T-helper 2 cell treated with Interferon-gamma antibody and Interleukin-4, amounts not matched to agents 100 ng/mL and 5 ng/mL, for 36 hours (primary cell): ENCODE results near the gene ALX1. TPM values are rescaled to one million over a fixed set of nuclear protein-coding genes. Genes with fewer than 3 reads are reported as not detected.

Experiments used
- intact Hi-C: fragments of 100-400 bp; cut with micrococcal nuclease; formaldehyde crosslinking; loops from one replicate; pipeline ENCODE4 v1.15.1; 2023
- total RNA-seq: library from RNA; stranded (reverse); gene quantifications from 2 replicates; pipeline ENCODE4 v1.2.3, GENCODE V29; 2022

Gene ALX1
- total RNA-seq = not detected in 2 replicates

DNA sequence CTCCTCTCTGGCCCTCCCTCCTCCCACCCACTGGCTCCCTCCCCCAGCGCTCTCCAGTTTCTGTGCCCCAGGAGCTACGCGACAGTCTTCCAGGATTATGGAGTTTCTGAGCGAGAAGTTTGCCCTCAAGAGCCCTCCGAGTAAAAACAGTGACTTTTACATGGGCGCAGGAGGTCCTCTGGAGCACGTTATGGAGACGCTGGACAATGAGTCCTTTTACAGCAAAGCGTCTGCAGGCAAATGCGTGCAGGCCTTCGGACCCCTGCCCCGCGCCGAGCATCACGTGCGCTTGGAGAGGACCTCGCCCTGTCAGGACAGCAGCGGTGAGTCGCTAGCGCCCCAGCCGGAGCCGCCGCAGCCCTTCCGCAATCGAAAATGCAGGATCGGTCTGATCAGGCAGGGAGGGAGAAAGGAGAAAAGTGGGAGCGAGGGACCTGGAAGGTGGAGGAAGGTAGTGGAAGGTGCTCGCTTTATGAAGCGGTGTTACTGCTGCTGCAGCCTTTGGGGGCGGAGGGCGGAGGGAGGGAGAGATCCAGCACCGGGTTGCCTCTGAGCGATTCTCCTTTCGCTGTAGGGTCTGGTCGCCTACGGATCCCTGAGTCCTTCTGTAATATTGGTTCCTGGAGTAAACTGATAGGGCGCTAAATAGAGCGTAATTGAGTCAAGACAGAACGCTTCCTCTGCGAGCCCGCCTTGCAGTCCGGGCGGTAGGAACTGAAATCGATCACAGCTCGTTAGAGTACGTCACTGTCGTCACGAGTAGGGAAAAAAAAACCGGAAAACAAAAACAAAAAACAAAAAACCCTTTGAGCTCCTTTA is at the start of gene ALX1:
Gene ALX1 (plus strand): TSS at position 56 of the 819 bp plus-strand sequence. CDS start 42 bp downstream, at position 98.
- intact Hi-C loops = no loop called here

DNA sequence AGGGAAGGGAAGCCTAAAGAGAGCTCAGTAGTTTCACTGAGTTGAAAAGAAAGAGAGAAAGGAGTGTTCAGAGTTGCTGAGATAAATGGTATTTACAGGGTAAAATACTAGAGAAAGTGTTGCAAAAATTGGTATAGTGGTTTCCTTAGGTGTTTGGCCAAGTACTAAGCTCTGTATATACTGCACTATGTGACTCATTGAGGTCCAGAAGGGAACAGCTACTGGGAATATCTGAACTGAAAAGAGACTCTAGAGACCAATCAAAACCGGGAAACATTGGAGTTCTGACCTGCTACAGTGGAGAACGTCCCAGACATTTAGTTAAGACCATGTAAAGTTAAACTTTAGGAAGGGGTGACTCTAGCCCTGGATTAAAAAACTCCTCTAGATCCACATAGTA is 42.7 kb upstream of the ALX1 start:
- intact Hi-C loops = no loop called here

DNA sequence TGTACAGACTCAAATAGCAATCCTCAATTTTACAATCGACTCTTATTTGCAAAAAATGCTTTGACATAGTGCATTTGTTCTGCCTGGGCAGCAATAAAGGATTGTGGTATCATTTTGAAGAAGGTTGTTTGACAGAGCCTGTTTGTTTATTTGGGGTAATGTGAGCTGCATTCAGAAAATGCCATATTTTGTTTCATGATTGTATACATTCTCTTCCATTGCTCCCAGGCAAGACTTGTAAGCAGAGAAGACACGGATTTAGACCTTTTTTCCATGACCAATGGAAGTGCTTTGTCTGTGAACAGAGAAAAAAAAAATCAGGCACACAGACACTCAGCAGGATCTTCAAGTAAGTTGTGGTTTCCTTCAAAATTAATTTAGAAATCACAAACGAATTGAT is 35.5 kb upstream of the ALX1 start:
- intact Hi-C loops = no loop called here

DNA sequence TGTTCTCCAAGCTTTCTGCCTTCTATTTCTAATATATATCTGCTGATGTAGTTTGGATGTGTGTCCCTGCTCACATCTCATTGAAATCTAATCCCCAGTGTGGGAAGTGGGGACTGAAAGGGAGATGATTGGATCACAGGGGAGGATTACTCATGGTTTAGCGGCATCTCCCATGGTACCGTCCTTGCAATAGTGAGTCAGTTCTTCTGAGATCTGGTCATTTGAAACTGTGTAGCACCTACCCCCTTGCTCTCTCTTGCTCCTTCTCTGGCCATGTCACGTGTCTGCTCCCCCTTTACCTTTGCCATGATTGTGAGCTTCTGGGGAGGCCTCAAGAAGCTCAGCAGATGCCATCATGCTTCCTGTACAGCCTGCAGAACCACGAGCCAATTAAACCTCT is 26.2 kb upstream of the ALX1 start:
- intact Hi-C loops = no loop called here

DNA sequence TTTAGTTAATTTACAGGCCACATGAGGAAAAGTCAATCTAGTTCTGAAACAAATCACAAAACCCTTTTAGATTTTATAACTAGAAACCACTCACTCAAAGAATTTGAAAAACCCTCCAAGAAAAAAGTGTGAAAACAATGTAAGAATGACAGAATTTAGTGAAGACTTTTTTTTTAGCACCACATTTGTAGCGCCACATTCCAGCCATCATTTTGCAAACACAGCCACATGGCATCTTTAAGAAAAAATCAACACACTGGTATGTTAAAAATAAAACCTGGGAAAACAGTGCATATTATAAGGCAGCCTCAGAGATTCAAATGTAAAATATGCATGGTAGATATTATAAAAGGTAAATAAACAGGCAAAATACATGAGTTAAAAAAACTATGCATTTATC is 22.3 kb upstream of the ALX1 start:
- intact Hi-C loops = no loop called here

DNA sequence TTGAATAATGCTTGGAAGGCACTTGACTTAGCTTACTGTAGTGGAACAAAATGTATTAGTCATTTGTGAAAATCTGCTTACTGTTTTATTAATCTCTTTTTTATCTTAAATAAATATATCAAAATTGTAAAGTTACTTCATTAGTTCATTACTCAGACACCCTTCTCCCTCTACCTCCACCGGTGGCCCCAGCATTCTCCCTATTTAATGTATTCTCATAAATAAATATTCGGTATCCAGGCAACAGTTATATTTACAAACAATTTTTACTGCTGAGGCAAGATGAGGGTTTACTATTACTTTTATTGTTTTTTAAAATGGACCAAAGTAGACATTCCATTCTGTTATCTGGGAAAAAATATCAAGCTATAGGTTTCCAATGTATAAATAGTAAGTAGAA is 19.6 kb upstream of the ALX1 start:
- intact Hi-C loops = no loop called here

DNA sequence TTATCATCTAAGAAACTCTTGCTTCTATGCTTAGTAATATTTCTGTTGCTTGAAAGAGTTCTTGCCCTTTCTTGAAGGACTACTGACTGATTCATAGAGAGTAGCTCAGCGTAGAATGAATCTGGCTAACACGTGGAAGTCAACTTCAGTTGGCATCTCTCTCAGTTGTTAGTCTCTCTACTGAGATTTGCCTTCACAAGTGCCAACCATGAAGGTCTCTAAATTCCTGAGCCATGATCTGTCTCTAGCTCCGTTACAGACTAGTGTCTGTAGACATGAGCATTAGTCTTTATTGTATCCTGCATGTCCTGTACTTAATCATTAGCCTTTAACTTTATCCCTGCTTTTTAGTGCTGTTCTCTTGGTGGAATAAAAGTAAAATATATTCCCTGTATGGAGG is 19.1 kb upstream of the ALX1 start:
- intact Hi-C loops = no loop called here

DNA sequence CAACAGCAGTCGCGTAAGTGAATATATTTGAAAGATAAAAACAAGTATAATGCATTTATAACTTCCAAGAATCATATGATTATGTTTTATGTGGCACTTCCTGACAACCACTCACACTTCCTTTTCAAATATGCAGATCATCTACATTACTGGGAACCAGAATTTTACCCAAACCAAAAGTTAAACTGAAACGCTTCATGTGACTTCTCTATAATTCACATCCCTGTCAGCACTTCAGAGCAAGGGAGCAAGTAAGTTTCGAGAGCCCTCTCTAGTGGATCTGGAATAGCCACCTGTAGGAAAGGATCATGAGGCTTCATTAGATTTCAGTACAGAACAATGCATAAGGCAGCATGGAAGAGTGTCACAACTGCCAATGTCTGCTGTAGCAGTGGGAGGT is 13.7 kb upstream of the ALX1 start:
- intact Hi-C loops = no loop called here

DNA sequence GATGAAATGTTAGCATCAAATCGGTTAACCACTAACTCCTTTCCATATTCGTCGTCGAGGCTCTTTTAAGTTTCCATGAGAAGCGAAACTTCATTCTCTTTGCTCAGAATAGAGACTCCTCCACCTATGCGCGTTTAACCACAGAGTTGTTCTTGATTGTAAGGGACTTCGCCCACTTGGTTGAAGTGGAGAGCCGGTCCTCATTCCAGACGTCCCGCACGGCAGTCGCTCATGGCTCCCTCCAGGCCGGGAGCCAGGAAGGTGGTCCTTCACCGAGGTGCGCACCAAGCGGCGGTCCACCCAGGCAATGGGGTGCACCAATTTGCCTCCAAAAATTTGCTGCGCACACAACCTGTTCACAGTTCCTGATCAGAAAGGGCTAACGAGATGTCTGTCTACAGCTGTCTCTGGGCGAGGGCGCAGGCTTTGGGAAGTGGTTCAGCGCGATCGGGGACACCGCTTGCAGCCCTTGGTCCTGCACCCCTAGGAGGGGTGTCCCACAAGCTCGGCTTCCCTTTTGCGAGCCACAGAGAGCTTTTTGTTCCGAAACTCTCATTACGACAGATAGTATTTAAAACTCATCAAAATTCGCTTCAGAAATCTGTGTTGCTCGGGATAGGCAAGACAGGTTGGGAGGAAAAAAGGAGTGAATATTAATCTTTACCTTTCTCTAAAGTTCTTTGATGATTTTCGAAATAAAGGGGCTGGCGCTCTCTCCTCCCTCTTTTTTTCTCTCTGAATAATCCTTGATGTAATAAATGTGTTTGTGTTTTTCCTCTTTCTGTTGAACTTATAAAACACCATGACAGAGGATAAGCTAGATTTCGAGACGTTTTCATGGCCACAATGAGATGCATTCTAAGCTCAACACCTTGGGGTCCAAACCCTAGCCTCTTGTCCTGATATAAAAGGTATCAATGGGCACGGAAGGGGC is 6.4 kb upstream of the ALX1 start:
- intact Hi-C loops = loop anchor here (10.0 kb wide), 1 partner anchor 359 kb away; the partner anchor contains the start of gene SLC6A15

DNA sequence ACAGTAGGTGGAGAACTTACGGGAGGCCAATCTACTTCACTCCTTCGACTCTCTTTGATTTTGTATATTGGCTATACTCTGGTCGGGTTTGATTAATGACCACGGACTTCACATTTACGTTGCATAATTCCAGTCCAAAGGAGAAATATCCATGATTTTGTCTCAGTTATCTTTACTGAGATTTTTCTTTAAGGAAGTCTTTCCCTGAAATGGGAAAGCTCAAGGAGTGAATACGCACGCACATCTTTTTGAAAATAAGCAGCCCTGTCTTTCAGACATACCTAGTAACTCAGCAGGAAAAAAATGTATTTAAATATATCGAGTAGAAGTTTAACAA is 5.7 kb upstream of the ALX1 start:
- intact Hi-C loops = loop anchor here (10.0 kb wide), 1 partner anchor 359 kb away; the partner anchor contains the start of gene SLC6A15

DNA sequence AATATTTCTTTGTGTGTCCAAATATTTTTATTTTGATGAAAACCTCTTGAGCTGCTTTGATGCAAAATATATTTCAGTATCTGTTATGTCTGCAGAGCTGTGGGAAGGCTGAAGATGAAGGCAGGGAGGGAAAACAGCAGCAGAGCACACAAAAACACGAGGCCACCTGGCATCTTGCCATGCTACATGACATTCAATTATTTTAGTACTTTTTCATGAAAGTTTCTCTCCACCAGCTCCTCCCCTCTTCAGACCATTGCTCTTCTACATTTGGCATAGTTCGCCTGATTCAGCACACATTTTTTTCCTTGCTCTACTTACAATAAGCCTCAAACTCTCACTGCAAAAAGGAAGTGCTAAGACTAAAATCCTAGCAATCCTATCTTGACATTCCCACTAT is 4.6 kb upstream of the ALX1 start:
- intact Hi-C loops = loop anchor here (10.0 kb wide), 1 partner anchor 361 kb away; the partner anchor contains the start of gene SLC6A15

DNA sequence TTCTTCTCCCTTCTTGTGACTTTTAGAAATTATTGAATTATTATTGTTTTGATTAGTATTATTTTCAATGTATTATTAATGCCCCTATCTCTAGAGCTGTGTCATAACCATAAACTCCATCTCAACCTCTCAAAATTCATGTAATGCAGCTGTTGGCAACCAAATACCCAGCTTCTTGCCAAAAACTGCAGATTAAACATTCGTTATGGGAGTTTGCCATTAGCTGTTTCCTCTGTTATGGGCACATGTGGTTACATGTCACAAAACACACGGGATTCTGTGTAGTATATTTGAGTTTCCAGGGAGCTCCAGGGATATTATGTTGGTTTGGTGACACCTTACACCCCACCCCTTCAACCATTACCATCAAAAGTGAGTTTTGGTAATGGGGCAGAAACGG is 2.8 kb upstream of the ALX1 start:
- intact Hi-C loops = loop anchor here (10.0 kb wide), 1 partner anchor 362 kb away; the partner anchor contains the start of gene SLC6A15

DNA sequence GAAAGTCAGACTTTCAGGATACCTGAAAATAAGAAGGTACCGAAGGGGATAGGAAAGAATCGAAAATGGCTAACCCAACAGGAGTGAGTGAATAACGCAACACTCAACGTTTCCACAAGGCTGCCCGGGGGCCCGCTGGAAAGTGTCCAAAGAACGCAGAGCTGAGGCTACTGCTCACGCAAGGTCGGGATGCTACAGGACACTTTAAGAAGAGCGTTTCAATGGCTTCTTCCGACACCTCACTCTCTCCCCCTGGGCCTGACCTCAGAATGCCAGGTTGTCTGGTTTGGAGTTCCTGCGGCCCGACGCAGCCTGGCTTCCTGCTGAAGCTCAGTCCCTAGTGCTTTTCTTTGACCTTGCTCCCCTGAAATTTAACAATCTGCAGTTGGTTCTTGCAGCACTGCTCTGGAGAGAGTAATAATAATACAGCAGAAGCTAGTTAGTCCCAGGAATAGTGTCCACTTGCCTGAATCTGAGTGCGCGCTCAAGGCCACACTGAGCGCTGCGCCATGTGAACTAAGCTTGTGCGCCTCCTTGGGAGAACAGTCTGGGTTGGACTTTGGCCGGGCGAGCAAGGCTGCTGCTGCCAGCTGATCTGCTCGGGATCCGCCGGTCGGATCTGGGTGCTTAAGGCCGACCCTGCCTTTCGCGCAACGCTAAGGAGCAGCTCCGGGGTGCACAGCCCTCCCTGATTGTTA is 2.0 kb upstream of the ALX1 start:
- intact Hi-C loops = loop anchor here (10.0 kb wide), 1 partner anchor 363 kb away; the partner anchor contains the start of gene SLC6A15

DNA sequence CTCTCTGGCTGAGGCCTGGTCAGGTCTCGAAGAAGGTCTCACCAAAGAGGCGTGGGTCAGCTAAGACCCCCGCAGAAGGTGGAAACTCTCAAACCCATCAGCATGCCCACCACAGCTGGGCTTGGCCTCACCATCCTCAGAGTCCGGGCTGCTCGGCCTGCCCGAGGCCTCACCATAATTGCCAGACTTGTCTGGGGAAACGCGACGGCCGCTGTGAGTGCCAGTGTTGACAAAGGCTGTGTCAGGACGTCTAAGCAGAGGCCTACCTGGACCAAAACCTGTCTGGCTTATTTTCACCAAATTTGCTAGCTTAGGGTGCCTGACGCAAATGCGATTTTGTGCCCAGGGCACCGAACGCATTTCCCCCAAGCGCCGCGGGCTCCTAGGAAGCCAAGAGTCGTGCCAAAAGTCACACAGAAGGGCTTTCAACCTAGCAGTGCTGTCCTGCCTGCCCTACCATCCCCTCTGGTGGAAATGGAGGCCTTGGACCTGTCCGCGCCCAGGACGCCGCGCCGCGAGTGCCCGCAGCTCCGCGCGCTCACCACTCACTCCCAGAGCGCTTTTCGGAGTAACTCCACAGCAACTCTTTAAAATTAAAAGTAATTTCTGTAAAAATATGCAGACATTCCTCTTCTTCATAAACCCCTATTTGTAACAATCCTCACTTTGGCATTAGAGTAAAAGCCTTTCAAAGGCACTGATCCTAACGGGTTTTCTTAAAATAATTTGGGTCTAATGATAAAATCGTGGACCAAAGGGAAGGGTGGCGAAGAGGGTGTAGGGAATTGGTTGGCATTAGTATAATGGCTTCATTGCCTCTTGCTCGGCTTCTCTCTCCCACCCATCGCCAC is 1.2 kb upstream of the ALX1 start:
- intact Hi-C loops = loop anchor here (10.0 kb wide), 1 partner anchor 364 kb away; the partner anchor contains the start of gene SLC6A15

DNA sequence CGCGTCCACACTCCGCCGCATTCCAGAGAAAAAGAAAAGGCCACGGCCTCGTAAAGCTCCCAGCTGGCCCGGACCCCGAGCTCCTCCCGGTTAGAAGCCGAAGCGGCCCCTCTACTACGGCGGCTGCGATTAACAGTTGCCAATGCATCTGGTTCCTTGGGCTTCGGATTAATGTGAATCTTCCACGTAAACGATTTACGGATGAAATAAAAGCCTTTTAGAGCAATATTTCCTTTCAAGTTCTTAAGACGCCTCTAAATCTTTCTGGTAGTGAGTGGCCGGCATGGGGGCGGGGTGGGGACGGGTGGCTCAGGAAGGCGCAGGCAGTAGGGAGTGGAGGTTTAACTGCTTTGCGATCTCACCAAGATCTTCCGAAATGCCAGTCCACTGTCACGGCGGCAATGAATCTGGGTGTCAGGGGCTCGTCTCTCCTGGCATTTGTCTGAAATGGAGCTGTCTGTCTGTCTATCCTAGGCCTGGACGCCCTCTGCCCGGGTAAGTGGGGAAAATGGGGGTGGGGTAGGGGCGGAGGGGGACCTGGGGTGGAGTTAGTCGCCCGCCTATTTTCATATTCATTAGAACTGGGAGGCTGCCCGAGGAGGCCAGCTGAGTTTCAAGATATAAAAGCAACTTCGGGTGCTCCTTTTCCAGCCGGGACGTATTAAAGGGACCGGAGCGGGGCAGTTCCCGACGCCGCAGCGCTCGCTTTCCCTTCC is 413 bp upstream of the ALX1 start:
- intact Hi-C loops = loop anchor here (10.0 kb wide), 1 partner anchor 365 kb away; the partner anchor contains the start of gene SLC6A15

DNA sequence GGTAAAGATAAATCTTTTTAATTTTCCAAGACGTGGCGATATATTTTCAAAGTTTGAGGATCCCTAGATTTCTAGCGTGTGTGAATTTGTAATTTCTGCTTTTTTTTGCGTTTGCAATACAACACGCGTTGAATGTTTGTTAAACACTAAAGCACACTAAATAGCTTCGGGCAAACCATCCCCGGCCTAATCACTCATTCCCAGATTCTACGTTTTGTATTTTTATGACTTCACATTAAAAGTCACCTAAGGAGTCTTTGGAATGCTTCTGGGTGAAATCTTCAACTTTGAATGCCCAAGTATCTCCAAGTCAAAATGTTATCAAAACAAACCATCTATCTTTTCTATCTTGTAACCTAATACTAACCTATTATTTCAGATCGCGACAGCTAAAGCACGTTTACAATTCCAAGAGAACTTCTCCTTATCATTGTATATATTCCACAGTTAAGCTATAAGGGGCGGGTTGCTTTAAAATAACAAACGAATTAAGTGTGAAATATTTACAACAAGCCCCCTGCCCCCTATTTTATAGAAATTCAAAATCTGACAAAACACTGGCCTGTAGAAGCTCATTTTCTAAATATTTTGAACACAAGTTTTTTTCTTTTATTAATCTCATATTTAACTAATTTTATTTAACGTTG is 1.1 kb downstream of the ALX1 start:
- intact Hi-C loops = no loop called here

DNA sequence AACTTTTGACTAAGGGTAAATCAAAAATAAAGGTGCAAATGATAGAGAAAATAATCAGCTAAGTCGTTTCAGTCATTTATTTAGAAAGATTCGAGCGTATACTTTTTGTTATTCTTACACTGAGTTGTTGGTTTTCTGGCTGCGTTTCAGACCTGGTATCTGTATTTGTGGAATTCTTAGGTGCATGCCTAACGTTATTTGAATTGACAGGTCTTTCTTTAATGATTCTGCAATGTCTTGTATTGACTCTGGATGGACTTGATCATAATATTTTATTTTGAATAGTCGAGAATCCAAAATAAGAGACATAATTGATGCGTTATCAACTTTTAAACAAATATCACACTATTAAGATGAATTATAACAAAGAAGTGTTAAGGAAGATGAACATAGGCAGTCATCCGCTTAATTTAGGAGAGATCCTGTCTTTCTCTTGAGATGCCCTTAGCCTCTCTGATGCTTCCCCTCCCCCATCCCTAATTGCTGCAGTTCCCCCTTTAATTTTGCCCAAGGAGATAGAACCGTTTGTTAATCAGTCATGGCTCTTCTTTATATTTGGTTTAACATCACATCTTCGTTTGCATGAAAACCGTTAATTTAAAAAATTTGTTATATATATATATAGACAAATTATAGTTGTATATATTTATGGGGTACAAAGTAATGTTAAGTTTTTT is 1.8 kb downstream of the ALX1 start:
- intact Hi-C loops = no loop called here

DNA sequence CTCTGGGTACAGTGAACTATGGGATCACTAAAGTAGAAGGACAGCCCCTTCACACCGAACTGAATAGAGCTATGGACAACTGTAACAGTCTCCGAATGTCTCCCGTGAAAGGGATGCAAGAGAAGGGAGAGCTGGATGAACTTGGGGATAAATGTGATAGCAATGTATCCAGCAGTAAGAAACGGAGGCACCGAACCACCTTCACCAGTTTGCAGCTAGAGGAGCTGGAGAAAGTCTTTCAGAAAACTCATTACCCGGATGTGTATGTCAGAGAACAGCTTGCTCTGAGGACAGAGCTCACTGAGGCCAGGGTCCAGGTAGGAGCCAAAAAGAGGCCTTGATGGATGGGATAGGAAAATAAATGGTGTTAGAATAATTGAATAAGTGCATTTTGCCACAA is 3.5 kb downstream of the ALX1 start:
- intact Hi-C loops = no loop called here

DNA sequence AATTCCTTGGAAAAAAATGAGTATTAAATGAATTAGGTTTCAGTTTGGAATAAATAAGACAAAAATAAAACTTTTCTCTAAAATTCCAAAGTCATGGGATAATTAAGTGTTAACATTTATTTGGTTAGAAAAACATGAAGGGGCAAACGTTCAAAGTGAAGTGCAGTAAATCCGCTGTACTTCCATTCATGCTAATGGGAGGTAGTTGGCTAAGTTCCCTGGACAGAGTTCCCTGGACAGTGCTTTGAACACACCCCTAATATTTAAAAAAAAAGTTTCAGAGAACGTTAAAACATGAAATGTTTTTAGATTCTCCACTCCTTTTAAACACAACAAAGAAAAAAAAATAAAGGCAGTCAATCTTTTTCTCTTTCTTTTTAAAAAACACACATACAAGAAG is 16.3 kb downstream of the ALX1 start:
- intact Hi-C loops = no loop called here
